ENCODE results near the gene GRIA4. TPM values are rescaled to one million over a fixed set of nuclear protein-coding genes. Genes with fewer than 3 reads are reported as not detected.

Gene GRIA4
- total and polyA plus RNA-seq, 2 donors (not counting 1 experiment from before 2014, with no cell fraction given), result 0.15 to 0.50 TPM

- no peaks in the 10 kb centered on the region for H3K4me1 ChIP-seq (ENCODE audit: control insufficient read depth, extremely low read depth, insufficient read depth, low read length)
- H3K4me2 ChIP-seq (ENCODE audit: extremely low read depth, insufficient read depth, low read length), result no peak overlapping the region
- TF ChIP-seq, protein P1, sequence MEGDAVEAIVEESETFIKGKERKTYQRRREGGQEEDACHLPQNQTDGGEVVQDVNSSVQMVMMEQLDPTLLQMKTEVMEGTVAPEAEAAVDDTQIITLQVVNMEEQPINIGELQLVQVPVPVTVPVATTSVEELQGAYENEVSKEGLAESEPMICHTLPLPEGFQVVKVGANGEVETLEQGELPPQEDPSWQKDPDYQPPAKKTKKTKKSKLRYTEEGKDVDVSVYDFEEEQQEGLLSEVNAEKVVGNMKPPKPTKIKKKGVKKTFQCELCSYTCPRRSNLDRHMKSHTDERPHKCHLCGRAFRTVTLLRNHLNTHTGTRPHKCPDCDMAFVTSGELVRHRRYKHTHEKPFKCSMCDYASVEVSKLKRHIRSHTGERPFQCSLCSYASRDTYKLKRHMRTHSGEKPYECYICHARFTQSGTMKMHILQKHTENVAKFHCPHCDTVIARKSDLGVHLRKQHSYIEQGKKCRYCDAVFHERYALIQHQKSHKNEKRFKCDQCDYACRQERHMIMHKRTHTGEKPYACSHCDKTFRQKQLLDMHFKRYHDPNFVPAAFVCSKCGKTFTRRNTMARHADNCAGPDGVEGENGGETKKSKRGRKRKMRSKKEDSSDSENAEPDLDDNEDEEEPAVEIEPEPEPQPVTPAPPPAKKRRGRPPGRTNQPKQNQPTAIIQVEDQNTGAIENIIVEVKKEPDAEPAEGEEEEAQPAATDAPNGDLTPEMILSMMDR (conservative IDR thresholded peaks at IDR 0.05 in 1 of 2, IDR thresholded peaks at IDR 0.05 in 1 of 2; ENCODE audit: low read depth in 1 of 2, low read length in 2 of 2), result no peak
- TF ChIP-seq EZH2 (IDR thresholded peaks at IDR 0.05; ENCODE audit: low read length, missing control alignments), result no peak
- no peaks in the 10 kb centered on the region for H4K20me1 ChIP-seq (ENCODE audit: control insufficient read depth, extremely low read depth, insufficient read depth, low read length)
- no peaks in the 10 kb centered on the region for H3K27me3 ChIP-seq (ENCODE audit: control insufficient read depth, insufficient read depth, low read length)
- no peak overlapping the region for H3K9ac ChIP-seq (ENCODE audit: insufficient read depth, low read length)
- no peaks in the 10 kb centered on the region for H3K79me2 ChIP-seq (ENCODE audit: control insufficient read depth, insufficient read depth, low read length)
- DNase-seq (ENCODE audit: low read depth in 2 of 2), result no peak
- no peaks in the 10 kb centered on the region for H3K9me3 ChIP-seq (ENCODE audit: control insufficient read depth, insufficient read depth, low read depth, low read length)
- H3K4me3 ChIP-seq (replicated peaks in 1 of 4; ENCODE audit: control extremely low read depth in 1 of 4, insufficient read depth in 1 of 4, low read depth in 3 of 4, low read length in 4 of 4), result no peak overlapping the region
- no peaks in the 10 kb centered on the region for H3K36me3 ChIP-seq (ENCODE audit: control insufficient read depth, insufficient read depth, low read length)
- H2AFZ ChIP-seq (ENCODE audit: low read length), result peak overlapping the region; percentile 58
- H3K27ac ChIP-seq (ENCODE audit: insufficient read depth, low read length), result no peak overlapping the region
Measured at GRCh38 chr11:105915021-105915420, 305.1 kb downstream of the GRIA4 start.

DNA sequence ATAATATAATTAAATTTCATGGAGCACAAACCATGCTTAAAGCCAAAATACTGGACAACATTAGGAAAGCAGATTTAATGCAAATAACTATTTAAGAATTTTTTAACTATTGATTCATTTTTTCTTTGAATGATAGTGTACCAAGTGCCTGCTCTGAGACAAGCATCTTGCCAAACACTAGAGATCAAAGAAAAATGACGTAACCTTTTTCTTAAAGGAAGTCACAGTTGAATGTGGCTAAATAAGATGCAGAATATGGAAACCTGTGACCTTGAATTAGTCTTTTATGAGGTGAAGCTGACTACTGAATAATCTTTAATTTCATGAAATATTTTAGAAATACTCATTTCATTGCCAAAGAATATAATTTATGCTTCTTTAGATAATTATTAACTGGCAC is 308.2 kb downstream of the GRIA4 start:
- no peak overlapping the region for H3K4me2 ChIP-seq (ENCODE audit: extremely low read depth, insufficient read depth, low read length)
- H3K27me3 ChIP-seq (ENCODE audit: control insufficient read depth, insufficient read depth, low read length), result no peaks in the 10 kb centered on the region
- H4K20me1 ChIP-seq (ENCODE audit: control insufficient read depth, extremely low read depth, insufficient read depth, low read length), result no peaks in the 10 kb centered on the region
- no peaks in the 10 kb centered on the region for H3K79me2 ChIP-seq (ENCODE audit: control insufficient read depth, insufficient read depth, low read length)
- no peak overlapping the region for H3K9ac ChIP-seq (ENCODE audit: insufficient read depth, low read length)
- TF ChIP-seq EZH2 (IDR thresholded peaks at IDR 0.05; ENCODE audit: low read length, missing control alignments), result no peak
- TF ChIP-seq, protein P1 (conservative IDR thresholded peaks at IDR 0.05 in 1 of 2, IDR thresholded peaks at IDR 0.05 in 1 of 2; ENCODE audit: low read depth in 1 of 2, low read length in 2 of 2), result no peak
- H3K27ac ChIP-seq (ENCODE audit: insufficient read depth, low read length), result no peak overlapping the region
- H2AFZ ChIP-seq (ENCODE audit: low read length), result no peak overlapping the region
- no peaks in the 10 kb centered on the region for H3K9me3 ChIP-seq (ENCODE audit: control insufficient read depth, insufficient read depth, low read depth, low read length)
- no peaks in the 10 kb centered on the region for H3K4me1 ChIP-seq (ENCODE audit: control insufficient read depth, extremely low read depth, insufficient read depth, low read length)
- no peaks in the 10 kb centered on the region for H3K36me3 ChIP-seq (ENCODE audit: control insufficient read depth, insufficient read depth, low read length)
- no peak overlapping the region for H3K4me3 ChIP-seq (replicated peaks in 1 of 4; ENCODE audit: control extremely low read depth in 1 of 4, insufficient read depth in 1 of 4, low read depth in 3 of 4, low read length in 4 of 4)
- no peak for DNase-seq (ENCODE audit: low read depth in 2 of 2)

GRCh38 chr11:105918600-105918999 is 308.7 kb downstream of the GRIA4 start:
- H3K36me3 ChIP-seq (ENCODE audit: control insufficient read depth, insufficient read depth, low read length), result no peaks in the 10 kb centered on the region
- no peak overlapping the region for H2AFZ ChIP-seq (ENCODE audit: low read length)
- DNase-seq (ENCODE audit: low read depth in 2 of 2), result no peak
- H3K9ac ChIP-seq (ENCODE audit: insufficient read depth, low read length), result no peak overlapping the region
- H3K4me1 ChIP-seq (ENCODE audit: control insufficient read depth, extremely low read depth, insufficient read depth, low read length), result no peaks in the 10 kb centered on the region
- no peak overlapping the region for H3K4me2 ChIP-seq (ENCODE audit: extremely low read depth, insufficient read depth, low read length)
- H3K4me3 ChIP-seq (replicated peaks in 1 of 4; ENCODE audit: control extremely low read depth in 1 of 4, insufficient read depth in 1 of 4, low read depth in 3 of 4, low read length in 4 of 4), result no peak overlapping the region
- no peak overlapping the region for H3K27ac ChIP-seq (ENCODE audit: insufficient read depth, low read length)
- H3K79me2 ChIP-seq (ENCODE audit: control insufficient read depth, insufficient read depth, low read length), result no peaks in the 10 kb centered on the region
- H4K20me1 ChIP-seq (ENCODE audit: control insufficient read depth, extremely low read depth, insufficient read depth, low read length), result no peaks in the 10 kb centered on the region
- no peaks in the 10 kb centered on the region for H3K27me3 ChIP-seq (ENCODE audit: control insufficient read depth, insufficient read depth, low read length)
- H3K9me3 ChIP-seq (ENCODE audit: control insufficient read depth, insufficient read depth, low read depth, low read length), result no peaks in the 10 kb centered on the region
- TF ChIP-seq, protein P1 (conservative IDR thresholded peaks at IDR 0.05 in 1 of 2, IDR thresholded peaks at IDR 0.05 in 1 of 2; ENCODE audit: low read depth in 1 of 2, low read length in 2 of 2), result no peak
- TF ChIP-seq EZH2 (IDR thresholded peaks at IDR 0.05; ENCODE audit: low read length, missing control alignments), result no peak

All from fibroblast of lung (primary cell).